ENCODE results near the gene SLC8A1.
A peak's percentile ranks its signal among the peaks of the same experiment; 100 is the strongest.

- TF ChIP-seq POLR2AphosphoS5 (IDR thresholded peaks at IDR 0.05), result peak in 1 of 3 donors; percentile 20
- no peak for TF ChIP-seq POLR2A (IDR thresholded peaks at IDR 0.05)
- TF ChIP-seq CTCF (IDR thresholded peaks at IDR 0.05), result no peak
These were observed 170.6 kb downstream of the SLC8A1 start for GRCh38 chr2:40281021-40281940.
